ENCODE results near the gene ALDH4A1.

ALDH4A1 gene

GRCh38 chr1:18938707-18939070, 36.3 kb upstream of the ALDH4A1 start:
- no peak for DNase-seq (ENCODE audit: low spot score)

GRCh38 chr1:18938008-18938706, 35.8 kb upstream of the ALDH4A1 start:
- DNase-seq (ENCODE audit: low spot score), result no peak

- DNase-seq (ENCODE audit: low spot score), result no peak
Measured at GRCh38 chr1:18937539-18937938, 35.2 kb upstream of the ALDH4A1 start.

- no peak for DNase-seq (ENCODE audit: low spot score)
Measured at GRCh38 chr1:18936814-18937481, 34.6 kb upstream of the ALDH4A1 start.

DNA sequence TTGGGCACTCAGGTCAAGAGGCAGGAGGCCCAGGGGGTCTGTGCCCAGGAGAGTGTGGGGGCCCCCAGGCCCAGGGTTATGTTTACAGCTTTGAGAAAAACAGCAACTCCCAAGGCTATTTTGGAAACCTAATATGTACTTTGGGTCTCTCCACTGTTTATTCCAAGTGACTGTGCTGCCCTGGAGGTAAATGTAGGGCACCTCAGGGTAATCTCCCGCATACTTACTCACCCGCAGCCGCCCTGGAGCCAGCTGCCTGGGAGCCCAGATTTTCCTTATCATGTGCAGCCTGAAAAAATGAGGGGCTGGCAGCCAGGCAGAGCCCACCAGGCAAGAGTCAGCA, 34.1 kb upstream of the ALDH4A1 start:
- DNase-seq (ENCODE audit: low spot score), result no peak

GRCh38 chr1:18934205-18935000, 32.0 kb upstream of the ALDH4A1 start:
- DNase-seq (ENCODE audit: low spot score), result no peak

DNA sequence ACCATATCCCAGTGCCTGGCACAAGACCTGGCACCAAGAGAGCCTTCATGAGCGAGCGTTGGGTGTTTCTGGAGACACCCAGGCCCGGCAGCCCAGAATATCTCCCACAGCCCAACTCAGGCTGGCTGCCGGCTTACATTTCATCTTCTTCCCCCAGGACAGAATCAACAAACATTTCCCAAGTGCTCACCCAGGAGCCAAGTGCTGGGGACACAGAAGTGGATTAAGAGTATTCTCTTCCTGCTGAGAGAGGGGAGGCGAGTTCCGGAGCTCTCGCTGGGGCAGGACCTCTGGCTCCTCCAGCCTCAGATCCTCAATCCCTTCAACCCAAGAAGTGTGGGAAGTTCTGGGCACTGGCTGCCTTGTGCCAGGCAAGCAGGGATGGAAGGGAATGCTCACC, 30.5 kb upstream of the ALDH4A1 start:
- no peak for DNase-seq (ENCODE audit: low spot score)

DNA sequence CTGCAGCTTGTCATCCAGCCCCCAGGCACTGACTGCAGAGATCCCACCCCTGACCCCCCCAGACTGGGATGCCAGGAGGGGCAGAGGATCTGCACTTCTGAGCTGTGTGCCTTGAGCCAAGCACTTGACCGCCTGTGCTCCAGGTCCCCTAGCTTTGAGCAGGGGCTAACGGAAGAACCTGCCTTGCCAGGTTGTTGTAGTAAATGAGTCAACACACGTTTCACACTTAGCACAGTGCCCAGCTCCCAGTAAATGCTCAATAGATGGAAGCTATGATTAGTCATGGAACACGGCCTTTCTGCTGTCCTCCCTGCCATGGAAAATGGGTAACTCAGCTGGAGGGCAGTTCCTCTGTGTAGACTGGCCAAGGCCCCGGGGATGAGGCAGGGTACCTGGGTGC, 30.0 kb upstream of the ALDH4A1 start:
- no peak for DNase-seq (ENCODE audit: low spot score)

DNA sequence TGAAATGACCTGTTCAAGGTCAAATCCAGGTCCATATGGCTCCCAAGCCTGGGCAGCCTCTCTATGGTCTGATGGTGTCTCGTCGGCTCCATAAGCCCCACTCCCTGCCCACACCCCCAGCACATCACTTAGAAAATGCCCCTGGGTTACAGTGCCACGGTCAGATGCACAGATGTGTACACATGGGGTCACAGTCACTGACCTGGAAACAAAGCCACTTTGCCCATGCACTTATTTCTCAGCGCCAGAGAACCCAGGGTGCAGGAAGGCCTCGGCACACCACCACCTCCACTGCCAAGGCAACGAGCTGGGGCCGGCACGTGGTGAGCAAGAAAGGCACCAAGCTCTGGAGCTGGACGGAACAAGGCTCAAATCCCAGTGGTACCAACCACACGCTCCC, 29.4 kb upstream of the ALDH4A1 start:
- DNase-seq (ENCODE audit: low spot score), result no peak

GRCh38 chr1:18929686-18930085, 27.3 kb upstream of the ALDH4A1 start:
- DNase-seq (ENCODE audit: low spot score), result no peak

DNA sequence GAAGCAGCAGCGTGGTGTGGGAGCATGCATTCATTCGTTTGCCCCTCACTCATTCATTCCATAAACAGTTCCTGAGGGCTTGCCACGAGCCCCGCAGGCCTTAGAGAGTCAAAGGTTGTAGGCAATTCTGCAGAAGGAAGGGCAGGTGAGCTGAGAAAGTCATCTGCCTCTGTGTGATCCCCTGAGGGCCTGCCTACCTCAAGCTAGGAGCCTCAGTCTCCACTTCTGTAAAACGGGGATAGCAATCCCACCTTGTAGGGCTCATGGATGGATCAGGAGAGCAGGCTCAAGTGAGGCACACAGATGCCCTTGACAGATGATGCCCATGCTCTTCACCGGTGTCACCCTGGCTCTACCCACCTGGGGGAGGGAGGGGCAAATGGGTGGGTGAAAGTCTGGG, 26.6 kb upstream of the ALDH4A1 start:
- no peak for DNase-seq (ENCODE audit: low spot score)

- no peak for DNase-seq (ENCODE audit: low spot score)
Measured at GRCh38 chr1:18928406-18928805, 26.1 kb upstream of the ALDH4A1 start.

DNA sequence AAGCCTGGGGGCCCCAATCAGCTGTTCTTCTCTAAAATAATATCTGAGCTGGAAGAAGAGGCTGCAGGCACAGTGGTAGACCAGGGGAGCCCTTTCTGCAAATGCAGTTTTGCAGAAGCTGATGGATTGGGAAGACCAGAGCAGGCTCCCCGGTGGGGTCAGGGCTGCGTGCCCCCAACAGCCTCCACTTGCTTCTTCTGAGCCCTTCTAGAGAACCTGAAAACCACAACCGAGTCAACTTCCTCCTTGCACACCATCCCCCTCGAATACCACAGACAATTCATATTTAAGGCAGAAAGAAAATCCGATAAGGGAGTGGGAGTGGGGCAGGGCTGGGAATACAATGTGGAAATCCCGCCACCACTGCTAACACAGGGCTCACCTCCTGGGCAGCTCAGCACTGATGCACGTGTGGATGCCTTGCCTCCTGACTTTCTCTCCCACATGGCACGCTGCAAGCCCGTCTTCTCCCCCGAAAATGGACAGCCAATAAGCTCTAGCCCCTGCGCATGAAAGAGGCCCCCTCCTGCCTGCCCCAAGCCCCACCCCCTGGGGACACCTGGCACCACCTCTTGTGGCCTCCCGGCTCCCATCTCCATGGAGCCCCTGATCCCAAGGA, 25.4 kb upstream of the ALDH4A1 start:
- no peak for DNase-seq (ENCODE audit: low spot score)

DNA sequence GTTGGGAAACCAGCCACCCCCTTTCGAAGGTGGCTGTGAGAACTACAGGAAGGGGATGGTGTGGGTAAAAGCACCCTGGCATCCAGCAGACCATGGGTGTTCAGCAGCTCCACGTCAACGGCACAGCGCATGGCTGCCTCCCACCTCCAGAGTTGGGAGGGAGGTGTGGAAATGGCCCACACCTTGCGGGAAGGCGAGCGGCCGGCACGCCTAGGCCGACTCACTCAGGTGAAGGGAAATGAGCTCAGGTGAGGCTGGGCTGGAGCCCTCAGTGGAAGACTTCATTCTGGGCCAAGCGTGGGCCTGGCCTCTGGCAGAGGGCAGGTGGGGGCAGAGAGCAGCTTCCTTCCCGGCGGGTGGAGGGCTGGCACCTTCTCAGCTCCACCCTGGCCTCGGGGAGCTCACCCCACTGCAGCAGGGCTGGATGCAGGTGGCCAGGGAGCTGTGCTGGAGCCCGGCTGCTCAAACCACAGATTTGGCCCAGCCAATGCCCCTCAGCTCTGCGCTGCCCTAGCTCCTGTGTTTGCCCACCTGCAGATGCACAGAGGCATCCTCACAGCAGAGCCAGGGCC, 24.8 kb upstream of the ALDH4A1 start:
- DNase-seq (ENCODE audit: low spot score), result no peak

GRCh38 chr1:18926315-18927081, 24.1 kb upstream of the ALDH4A1 start:
- no peak for DNase-seq (ENCODE audit: low spot score)

DNA sequence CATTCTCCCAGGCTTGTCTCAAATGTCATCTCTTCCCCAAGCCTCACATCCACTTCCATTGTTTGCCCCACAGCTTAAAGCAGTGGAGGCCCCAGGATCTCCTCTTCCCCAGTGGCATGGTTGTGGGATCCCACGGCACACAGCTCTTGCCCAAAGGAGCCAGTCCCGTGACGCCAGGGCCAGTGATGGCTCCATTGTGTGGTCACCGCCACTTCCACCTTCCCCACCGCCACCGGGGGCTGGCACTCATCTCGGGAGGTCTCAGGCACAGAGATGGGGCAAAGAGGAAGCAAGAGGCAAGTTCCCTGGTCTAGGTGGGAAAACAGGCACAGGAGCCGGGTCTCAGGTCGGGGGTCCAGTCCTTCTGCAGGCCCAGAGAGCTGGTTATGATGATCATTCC, 22.9 kb upstream of the ALDH4A1 start:
- DNase-seq (ENCODE audit: low spot score), result no peak

GRCh38 chr1:18924221-18924691, 21.9 kb upstream of the ALDH4A1 start:
- DNase-seq (ENCODE audit: low spot score), result no peak

DNA sequence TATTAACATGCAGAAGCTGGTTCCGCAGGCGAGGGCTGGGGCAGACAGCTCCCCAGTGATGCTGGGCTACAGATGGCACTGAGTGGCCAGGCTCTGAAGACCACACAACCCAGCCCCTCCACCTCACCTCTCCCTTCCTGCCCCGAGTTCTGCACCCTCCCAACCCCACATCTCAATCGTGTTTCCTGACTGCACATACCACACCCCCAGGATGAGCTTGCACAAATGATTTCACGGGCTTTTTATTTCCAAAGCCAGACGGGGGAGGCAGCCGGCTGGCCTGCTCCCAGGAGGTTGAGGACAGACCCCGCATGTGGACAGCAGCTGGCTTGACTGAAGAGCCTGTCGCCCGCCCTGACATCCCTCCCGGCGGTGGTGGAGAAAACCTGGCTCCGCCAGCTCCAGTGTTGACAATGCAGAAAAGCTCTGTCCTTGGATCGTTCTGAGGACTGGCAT, 21.4 kb upstream of the ALDH4A1 start:
- no peak for DNase-seq (ENCODE audit: low spot score)

- no peak for DNase-seq (ENCODE audit: low spot score)
Measured at GRCh38 chr1:18922848-18923755, 20.7 kb upstream of the ALDH4A1 start.

DNA sequence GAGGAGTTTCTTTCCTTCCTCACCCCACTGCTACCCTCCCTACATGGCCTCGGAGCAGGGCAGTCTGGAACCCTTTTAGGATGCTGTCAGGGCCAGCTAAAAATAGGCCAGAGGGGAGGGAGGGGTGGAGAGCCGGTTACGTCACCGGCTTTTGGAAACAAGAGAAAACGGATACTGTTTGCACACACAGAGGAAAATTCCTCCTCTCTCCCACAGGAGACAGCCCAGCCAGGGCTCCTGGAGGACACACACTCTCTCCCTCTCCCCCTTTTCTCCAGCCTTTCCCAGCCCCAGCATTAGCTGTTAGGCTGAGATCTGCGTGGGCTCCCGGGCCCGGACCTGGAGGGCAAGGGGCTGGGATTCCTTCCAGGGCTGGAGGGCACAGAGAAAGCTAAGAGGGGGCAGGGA, 20.0 kb upstream of the ALDH4A1 start:
- peak; percentile 74 for DNase-seq (ENCODE audit: low spot score)
